Central memory CD4-positive, alpha-beta T cell (primary cell): ENCODE results near the gene SPATA2.

Experiments used
- DNase-seq: peaks from one replicate; pipeline ENCODE4 v3.0.0; 2022

Gene SPATA2

DNA sequence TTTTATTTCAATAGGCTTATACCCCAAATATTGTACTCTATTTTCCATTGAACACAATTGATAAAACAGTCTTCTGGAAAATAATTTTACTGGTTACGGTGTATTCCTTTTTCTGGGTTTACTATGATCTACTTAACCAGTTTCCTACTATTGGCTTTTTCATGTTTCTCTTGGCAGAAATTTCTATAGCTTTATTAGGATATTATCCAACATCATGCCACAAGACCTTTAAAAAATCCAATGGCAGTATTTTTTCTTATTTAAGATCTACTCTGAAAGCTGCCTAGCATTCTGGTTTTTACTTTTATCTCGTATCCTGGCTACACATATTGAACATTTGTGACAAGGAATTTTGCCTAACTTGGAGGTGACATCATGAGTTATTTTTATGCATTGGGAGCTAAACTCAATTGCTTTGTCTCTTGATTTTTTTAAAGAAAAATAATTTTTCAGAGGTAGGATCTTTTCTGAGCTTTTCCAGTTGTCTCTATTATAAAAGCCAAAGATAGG is 57.2 kb downstream of the SPATA2 start:
- DNase-seq = no peak

DNA sequence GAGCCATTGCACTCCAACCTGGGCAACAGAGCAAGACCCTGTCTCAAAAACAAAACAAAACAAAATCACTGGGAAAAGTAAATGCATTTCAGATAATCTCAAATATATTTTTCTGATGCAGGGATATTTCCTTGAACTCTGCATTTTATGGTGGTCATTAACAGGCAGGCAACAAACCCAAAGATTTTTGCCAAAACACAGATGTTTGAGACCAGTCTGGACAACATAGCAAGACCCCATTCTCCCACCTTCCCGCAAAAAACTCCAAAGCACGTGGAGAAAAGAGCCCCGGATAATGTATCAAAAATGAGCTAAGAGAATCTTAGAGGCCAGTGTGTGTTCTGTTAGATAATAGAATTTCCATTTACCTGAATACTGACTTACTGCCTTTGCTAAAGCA is 58.4 kb downstream of the SPATA2 start:
- DNase-seq = no peak

DNA sequence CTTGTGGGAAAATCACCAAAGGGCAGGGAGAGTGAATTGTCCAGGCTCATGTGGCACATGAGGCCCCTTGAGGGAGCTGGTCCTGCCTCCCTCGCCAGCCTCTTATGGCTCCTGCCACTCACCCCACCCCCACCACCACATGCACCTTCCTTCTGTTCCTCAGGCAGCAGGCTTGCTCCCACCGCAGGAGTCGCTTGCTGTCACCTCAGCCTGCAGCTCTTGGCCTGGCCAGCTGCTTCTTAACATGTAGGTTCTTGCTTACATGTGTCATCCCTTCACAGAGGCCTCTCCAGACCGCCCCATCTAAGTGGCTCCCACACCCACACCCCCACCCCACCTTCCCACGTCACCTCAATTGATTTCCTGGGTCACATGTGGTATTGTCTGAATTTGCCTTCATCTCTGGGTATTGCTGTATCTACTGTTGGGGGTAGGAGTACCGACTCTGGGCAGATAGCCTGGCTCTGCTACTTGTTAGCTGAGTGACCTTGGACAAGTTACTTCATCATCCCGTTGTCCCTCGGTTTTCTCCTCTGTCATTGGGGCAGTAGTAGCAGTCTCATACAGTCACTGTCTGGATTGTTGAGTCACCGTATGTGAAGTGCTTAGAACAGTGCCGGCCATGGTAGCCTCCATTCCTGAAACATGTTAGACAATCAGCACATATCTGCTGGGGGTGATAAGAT is 61.0 kb downstream of the SPATA2 start:
- no peak for DNase-seq

DNA sequence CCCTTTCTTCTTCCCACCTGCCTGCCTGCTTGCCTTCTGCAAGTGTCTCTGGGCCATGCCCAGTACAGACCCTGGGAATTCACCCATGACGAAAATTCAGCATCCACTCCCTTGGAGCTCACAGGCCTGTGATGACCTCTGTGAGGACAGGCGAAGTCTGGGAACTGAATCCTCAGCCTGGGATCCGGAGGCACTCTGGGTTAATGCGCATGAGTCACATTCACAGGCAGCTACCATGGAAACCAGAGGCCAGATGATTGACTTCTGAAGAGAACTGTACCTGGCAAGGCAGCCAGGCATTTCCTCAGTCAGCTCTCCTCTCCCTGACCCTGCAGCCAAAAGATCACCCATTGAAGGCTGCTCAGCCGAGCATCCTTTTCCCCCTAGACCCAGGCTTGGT is 61.7 kb downstream of the SPATA2 start:
- no peak for DNase-seq
